HL-60 (cell line): Measurements from ENCODE around the gene GPR84.
A peak's percentile ranks its signal among the peaks of the same experiment; 100 is the strongest.

Source experiments
- DNase-seq, 2 experiments: peaks; one replicate each; pipeline ENCODE4 v3.0.0-alpha.2; 2010 to 2020; ENCODE audit warnings: low read depth in 1 of 2, low spot score in 1 of 2
- H3K27ac ChIP-seq: fragments of 250-450 bp; sonication (Bioruptor Pico); replicated peaks from 2 replicates; pipeline ENCODE4 v1.5.1; 2020; ENCODE audit warnings: mild to moderate bottlenecking, moderate library complexity
- H3K27me3 ChIP-seq: fragments of 250-450 bp; sonication (Bioruptor Pico); 2 replicates; pipeline ENCODE4 v1.5.1; 2021; ENCODE audit warnings: mild to moderate bottlenecking, moderate library complexity; ENCODE audit not compliant: insufficient read depth, poor library complexity, severe bottlenecking
- H3K4me3 ChIP-seq: replicated peaks from 2 replicates; pipeline ENCODE4 v1.5.1; 2011; ENCODE audit warnings: mild to moderate bottlenecking, control low read depth, low read length; ENCODE audit not compliant: insufficient read depth
- CTCF ChIP-seq: IDR thresholded peaks from one replicate; pipeline ENCODE4 v1.5.1; 2011; ENCODE audit warnings: low read length, control low read depth, inconsistent platforms; ENCODE audit not compliant: insufficient read depth
- GABPA ChIP-seq: IDR thresholded peaks from 2 replicates; pipeline ENCODE4 v1.6.1; 2012; ENCODE audit warnings: low read depth
- POLR2AphosphoS5 ChIP-seq: IDR thresholded peaks from 2 replicates; pipeline ENCODE4 v1.6.1; 2012; ENCODE audit warnings: low read depth
- REST ChIP-seq: IDR thresholded peaks from 2 replicates; pipeline ENCODE4 v1.6.1; 2012; ENCODE audit warnings: low read depth; ENCODE audit not compliant: insufficient replicate concordance
- SPI1 ChIP-seq: IDR thresholded peaks from 2 replicates; pipeline ENCODE4 v1.6.1; 2012; ENCODE audit warnings: low read depth, mild to moderate bottlenecking, borderline replicate concordance
- microRNA-seq: library from miRNA; unstranded; fragments of <30 nt; microRNA quantifications from one replicate; pipeline ENCODE4, GENCODE V29; 2018

Gene GPR84

GRCh38 chr12:54321363-54321762, 42.9 kb downstream of the GPR84 start:
- H3K4me3 ChIP-seq, result no peak overlapping the region

More at GRCh38 chr12:54321363-54321762, 42.9 kb downstream of the GPR84 start:
- H3K27me3 ChIP-seq, result no peaks in the 10 kb centered on the region
- no peak overlapping the region for H3K27ac ChIP-seq
- DNase-seq, result no peak
- TF ChIP-seq POLR2AphosphoS5, result no peak
- TF ChIP-seq GABPA, result no peak
- TF ChIP-seq SPI1, result no peak
- no peak for TF ChIP-seq REST
- no peak for TF ChIP-seq CTCF

Small RNAs within 50 kb of the gene (microRNA-seq; reads per million reads assigned to microRNA genes)
- gene MIR148B, result 652 reads per million, percentile 85 among the genes with 10 or more reads in this experiment
